GM21528 (cell line): ENCODE data around the gene RSPH10B2.
A peak's percentile ranks its signal among the peaks of the same experiment; 100 is the strongest.
"Not testable (repeated sequence)": the region's sequence is repeated elsewhere in the genome, so short reads cannot be mapped to it uniquely, and the experiment has no call there.

Source experiments
- ATAC-seq: cut with Tn5 transposase; IDR thresholded peaks from one replicate; pipeline ENCODE4 v1.9.1; 2021; ENCODE audit warnings: mild to moderate bottlenecking, moderate library complexity; ENCODE audit not compliant: unreplicated experiment, low FRiP score

RSPH10B2 gene

GRCh38 chr7:6753964-6754363, at the start of gene RSPH10B2:
Gene RSPH10B2, plus strand, starts transcription at chr7:6754103. Its CDS starts 3,575 bp downstream, at chr7:6757678.
- ATAC-seq: not testable (repeated sequence)

- peak; percentile 36 for ATAC-seq
These were observed 47.8 kb upstream of the RSPH10B2 start for GRCh38 chr7:6705959-6706665.

GRCh38 chr7:6706666-6707407, 47.1 kb upstream of the RSPH10B2 start, which contains the start of gene ZNF12:
Gene ZNF12, minus strand, starts transcription at chr7:6706947. Its CDS starts 1,774 bp downstream, at chr7:6705173.
- ATAC-seq: peak; percentile 85

- no peak for ATAC-seq
These were observed 45.6 kb upstream of the RSPH10B2 start for GRCh38 chr7:6708304-6708703.

GRCh38 chr7:6709808-6710207, 44.1 kb upstream of the RSPH10B2 start:
- ATAC-seq: no peak

GRCh38 chr7:6714360-6714759, 39.5 kb upstream of the RSPH10B2 start:
- no peak for ATAC-seq

GRCh38 chr7:6715898-6716297, 38.0 kb upstream of the RSPH10B2 start:
- ATAC-seq: not testable (repeated sequence)

GRCh38 chr7:6718124-6718523, 35.8 kb upstream of the RSPH10B2 start:
- no peak for ATAC-seq

GRCh38 chr7:6724351-6724750, 29.6 kb upstream of the RSPH10B2 start:
- not testable (repeated sequence) for ATAC-seq

GRCh38 chr7:6725003-6725402, 28.9 kb upstream of the RSPH10B2 start:
- ATAC-seq: peak; percentile 71

- ATAC-seq: not testable (repeated sequence)
These were observed 27.6 kb upstream of the RSPH10B2 start for GRCh38 chr7:6726341-6726740.

- no peak for ATAC-seq
These were observed 26.2 kb upstream of the RSPH10B2 start for GRCh38 chr7:6727663-6728062.

GRCh38 chr7:6728893-6729491, 24.9 kb upstream of the RSPH10B2 start:
- not testable (repeated sequence) for ATAC-seq

- peak; percentile 96 for ATAC-seq
These were observed 24.2 kb upstream of the RSPH10B2 start for GRCh38 chr7:6729492-6730342.

GRCh38 chr7:6730343-6730633, 23.6 kb upstream of the RSPH10B2 start:
- no peak for ATAC-seq

- ATAC-seq: not testable (repeated sequence)
These were observed 15.5 kb upstream of the RSPH10B2 start for GRCh38 chr7:6738415-6738814.

- not testable (repeated sequence) for ATAC-seq
These were observed 9.3 kb upstream of the RSPH10B2 start for GRCh38 chr7:6744410-6745100.

GRCh38 chr7:6749335-6749734, 4.6 kb upstream of the RSPH10B2 start:
- ATAC-seq: not testable (repeated sequence)

- ATAC-seq: not testable (repeated sequence)
These were observed 3.7 kb upstream of the RSPH10B2 start for GRCh38 chr7:6750173-6750572.

- ATAC-seq: not testable (repeated sequence)
These were observed 7.3 kb downstream of the RSPH10B2 start for GRCh38 chr7:6761186-6761585.
